Cardiac atrium fibroblast (primary cell): ENCODE measurements around the gene ZBTB9. TPM values are rescaled to one million over a fixed set of nuclear protein-coding genes. Genes with fewer than 3 reads are reported as not detected.

Experiments used
- total RNA-seq: library from RNA; depleted of rRNA; stranded (reverse); fragments of >200 nt; gene quantifications from 2 replicates; pipeline ENCODE4 v1.2.3, GENCODE V29; 2015

Gene ZBTB9, protein sequence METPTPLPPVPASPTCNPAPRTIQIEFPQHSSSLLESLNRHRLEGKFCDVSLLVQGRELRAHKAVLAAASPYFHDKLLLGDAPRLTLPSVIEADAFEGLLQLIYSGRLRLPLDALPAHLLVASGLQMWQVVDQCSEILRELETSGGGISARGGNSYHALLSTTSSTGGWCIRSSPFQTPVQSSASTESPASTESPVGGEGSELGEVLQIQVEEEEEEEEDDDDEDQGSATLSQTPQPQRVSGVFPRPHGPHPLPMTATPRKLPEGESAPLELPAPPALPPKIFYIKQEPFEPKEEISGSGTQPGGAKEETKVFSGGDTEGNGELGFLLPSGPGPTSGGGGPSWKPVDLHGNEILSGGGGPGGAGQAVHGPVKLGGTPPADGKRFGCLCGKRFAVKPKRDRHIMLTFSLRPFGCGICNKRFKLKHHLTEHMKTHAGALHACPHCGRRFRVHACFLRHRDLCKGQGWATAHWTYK
- 3.1 and 3.2 TPM in 2 replicates for total RNA-seq

DNA sequence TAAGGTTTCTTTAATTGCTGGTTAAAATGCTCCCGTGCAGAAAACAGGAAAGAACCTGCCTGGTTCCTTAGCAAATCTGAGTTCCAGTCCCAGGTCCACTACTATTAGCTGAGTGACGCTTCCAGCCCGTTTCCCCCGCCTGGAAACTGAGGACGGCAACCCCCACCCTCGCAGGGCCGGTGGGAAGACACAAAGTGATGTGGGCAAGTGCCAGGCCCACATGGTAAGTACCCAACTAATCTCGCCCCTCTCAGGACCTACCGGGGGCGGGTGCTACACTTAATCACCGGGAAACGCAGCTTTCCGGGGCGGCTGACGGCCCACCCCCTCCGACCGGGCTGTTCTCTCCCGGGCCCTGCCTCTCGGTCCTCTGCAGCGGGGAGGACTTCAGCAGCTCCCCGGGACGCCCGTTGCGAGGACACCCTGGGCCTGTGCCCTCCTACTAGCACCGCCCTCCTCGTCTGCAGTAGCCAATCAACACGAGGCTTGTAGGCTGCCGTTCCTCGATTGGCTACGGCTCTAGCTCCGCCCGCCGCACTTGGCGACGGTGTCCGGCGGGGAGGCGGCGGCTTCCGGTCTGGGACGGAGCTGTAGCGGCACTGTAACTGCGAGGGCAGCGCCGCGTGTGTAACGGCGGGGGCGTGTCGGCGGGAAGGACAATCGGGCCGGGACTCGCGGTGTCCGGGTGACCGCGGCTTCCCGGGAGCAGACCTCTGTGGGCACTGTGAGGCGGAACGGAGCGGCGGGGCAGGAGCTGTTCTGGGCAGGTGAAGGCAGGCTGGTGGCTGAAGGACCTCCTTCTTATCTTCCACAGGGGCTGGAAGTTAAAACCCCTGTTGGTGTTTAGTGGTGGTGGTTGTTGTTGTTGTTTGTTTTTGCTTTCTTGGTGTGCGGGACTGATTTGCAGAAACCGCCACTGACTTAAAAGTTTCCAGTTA is at the start of gene ZBTB9:
ZBTB9 (plus strand) TSS at position 568 of the 938 bp plus-strand sequence. CDS start 525 bp downstream, outside the sequence.

DNA sequence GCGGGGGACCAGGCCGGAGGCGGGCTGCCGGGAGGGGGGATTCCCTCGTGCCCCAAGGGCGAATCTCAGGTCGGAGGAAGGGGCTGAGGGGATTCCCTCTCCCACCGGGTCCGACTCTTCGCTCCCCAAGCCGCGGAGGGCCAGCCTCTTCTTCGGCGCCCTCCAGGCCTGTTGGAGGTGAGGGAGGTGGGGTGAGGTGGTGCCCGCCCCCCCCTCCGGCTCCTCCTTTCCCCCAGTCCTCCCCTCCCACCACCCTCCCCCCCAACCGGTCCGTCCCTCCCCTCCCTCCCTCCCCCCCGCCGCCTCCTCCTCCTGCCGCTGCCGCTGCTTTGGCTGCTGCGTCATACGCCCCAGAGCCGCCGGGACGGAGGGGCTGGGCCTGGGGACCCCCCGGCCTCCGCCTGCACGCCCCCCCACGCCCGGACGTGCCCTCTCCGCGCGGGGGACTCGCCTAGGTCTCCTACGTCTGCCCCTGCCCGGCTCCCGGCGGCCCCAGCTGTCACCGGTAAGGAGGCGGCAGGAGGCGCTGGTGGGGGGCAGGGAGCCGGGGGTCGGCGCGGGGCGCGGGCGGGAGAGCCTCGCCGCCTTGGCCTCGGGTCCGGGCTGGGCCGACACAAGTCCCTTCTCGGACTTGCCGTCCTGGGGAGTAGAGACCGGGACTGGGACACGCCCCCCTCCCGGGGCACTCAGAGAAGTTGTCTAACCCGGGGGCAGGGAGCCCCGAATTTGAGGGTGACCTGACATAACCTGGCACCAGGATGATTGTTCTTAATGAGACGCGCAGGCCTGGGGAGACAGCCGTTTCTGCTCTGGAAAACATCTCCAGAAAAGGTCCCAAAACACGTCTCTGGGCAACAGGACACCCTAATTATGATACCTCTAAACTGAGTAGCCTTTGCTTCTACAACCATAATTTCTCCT is 43.4 kb upstream of the ZBTB9 start, which contains the start of gene PHF1:
PHF1 (plus strand) TSS at position 304 of the 921 bp plus-strand sequence. CDS start 1,250 bp downstream, outside the sequence.

DNA sequence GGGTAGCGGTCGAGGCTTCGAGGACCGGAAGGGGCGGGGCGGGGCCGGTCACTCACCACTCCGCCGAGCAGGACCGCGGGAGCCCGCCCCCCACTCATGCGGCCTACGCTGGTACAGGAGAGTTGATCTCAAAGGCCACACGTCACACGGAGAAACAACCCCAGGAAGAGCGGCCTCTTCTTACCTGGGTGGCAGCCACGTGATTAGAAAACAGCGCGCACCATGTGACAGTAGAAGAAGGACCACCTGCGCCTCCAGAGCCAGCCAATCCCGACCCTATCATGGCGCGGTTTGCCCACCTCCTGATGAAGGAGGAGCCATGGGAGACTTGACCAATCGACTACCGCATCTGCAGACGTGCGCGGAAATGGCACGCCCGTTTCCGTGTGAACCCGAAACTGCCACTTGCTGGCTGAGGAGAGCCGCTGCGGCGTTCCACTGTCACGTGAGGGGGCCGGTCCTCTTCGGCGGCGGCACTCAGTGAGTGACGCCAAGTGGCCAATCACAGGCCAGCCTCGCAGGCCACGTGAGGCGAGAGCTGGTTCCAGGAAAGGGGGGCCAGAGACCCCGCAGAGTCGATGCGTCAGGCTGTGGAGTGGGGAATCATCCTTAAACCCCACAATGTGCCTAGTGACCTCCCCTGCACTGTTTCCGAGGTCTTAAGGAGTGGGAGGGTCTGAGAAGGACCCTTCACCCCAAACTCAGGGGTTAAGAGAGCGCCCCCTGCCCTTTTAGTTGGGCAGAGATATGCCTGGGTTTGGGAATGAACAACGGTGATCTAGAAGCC is 36.3 kb upstream of the ZBTB9 start, which contains the start of gene CUTA:
CUTA (minus strand) TSS at position 205 of the 787 bp plus-strand sequence; CDS start at position 98, 107 bp downstream.

DNA sequence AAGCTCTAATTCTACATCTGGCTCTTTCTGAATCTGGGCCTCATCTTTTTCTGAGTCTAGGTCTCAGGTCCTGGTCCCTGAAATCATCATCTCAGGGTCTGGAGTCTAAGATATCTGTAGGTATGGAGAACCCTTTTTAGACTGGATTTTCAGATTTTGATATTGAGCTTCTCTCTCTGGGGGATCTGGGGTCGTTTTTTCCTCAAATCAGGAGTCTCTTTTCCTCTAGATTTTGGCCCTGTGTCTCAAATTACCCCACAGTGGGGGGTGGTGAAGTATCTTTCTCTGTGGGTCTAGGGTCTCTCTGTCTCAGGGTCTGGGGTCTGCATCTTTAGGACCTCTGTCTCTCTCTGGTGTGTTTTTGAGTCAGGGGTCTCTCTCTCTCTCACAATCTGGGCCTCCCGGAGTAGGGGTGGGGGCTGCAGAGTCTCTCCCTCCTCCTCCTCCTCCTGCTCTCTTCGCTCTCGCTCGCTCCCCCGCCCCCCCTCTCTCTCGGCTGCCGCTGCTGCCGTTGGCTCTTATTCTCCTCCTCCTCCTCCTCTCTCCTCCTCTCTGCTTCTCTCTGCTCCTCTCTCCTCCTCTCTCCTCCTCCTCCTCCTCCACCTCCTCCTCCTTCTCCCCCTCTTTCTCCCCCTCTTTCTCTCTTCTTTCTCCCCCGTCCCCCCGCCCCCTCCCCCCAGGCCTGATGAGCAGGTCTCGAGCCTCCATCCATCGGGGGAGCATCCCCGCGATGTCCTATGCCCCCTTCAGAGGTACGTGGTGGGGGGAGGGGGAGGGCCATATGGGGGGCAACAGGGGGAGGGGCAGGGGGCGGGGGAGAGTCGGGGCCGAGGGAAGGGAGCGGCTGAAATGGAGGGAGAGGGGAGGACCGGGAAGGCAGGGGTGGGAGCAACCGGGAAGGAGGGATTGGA is 34.5 kb upstream of the ZBTB9 start, which contains the start of gene SYNGAP1:
SYNGAP1 (plus strand) TSS at position 486 of the 911 bp plus-strand sequence; CDS start at position 686, 200 bp downstream.

Other genes starting within 250 kb of the ZBTB9 start
- gene HSD17B8, start 249.9 kb upstream of the ZBTB9 start, total RNA-seq = 3.1 and 9.0 TPM in 2 replicates
- 9.9 and 12.6 TPM in 2 replicates for gene RING1, start 246.1 kb upstream of the ZBTB9 start, total RNA-seq
- 28.2 and 40.2 TPM in 2 replicates for gene VPS52, start 182.7 kb upstream of the ZBTB9 start, total RNA-seq
- 4,152 and 5,581 TPM in 2 replicates for gene RPS18, start 182.5 kb upstream of the ZBTB9 start, total RNA-seq
- 2.3 and 3.6 TPM in 2 replicates for gene B3GALT4, start 177.5 kb upstream of the ZBTB9 start, total RNA-seq
- 44.2 and 59.8 TPM in 2 replicates for gene WDR46, start 165.3 kb upstream of the ZBTB9 start, total RNA-seq
- gene PFDN6, start 165.0 kb upstream of the ZBTB9 start, total RNA-seq = 48.1 and 49.3 TPM in 2 replicates
- 31.4 and 36.6 TPM in 2 replicates for gene RGL2, start 155.6 kb upstream of the ZBTB9 start, total RNA-seq
- 63.7 and 110 TPM in 2 replicates for gene TAPBP, start 140.5 kb upstream of the ZBTB9 start, total RNA-seq
- 15.9 and 19.0 TPM in 2 replicates for gene ZBTB22, start 136.8 kb upstream of the ZBTB9 start, total RNA-seq
- gene DAXX, start 131.6 kb upstream of the ZBTB9 start, total RNA-seq = 41.7 and 42.3 TPM in 2 replicates
- gene KIFC1, start 62.8 kb upstream of the ZBTB9 start, total RNA-seq = 6.0 and 6.8 TPM in 2 replicates
- gene PHF1, start 43.6 kb upstream of the ZBTB9 start, total RNA-seq = 23.5 and 23.8 TPM in 2 replicates
- gene CUTA, start 36.5 kb upstream of the ZBTB9 start, total RNA-seq = 134 and 151 TPM in 2 replicates
- gene SYNGAP1, start 34.5 kb upstream of the ZBTB9 start, total RNA-seq = 2.9 and 3.7 TPM in 2 replicates
- 7.8 and 10.5 TPM in 2 replicates for gene BAK1, start 125.7 kb downstream of the ZBTB9 start, total RNA-seq
- 21.5 TPM in 2 replicates for gene ITPR3, start 166.7 kb downstream of the ZBTB9 start, total RNA-seq